ENCODE measurements around the gene FHL3.

The FHL3 gene

DNA sequence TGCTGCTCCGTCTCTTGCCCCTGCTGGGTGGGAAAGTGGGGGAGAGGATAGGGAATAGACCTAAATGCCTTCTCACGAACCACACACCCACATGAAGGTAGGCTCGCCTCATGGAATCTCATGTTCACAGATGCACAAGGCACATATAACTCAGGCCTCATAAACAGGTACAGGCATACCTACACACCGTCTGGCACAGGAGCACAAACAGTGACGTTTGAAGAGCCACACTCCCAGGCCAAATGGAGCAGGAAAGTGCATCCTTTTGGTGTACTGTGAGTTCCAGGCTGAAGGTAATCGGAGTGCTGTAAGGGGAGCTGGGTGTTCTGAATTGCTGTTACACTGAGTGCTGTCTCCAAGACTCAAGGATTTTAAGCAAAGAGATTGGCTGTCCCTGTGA lies 20.4 kb upstream of the FHL3 start:
- no peak overlapping the region for H3K27ac ChIP-seq (ENCODE audit: low read length)
- H3K27me3 ChIP-seq (ENCODE audit: control insufficient read depth, insufficient read depth, low read length): no peaks in the 10 kb centered on the region
- H3K9me3 ChIP-seq (ENCODE audit: control insufficient read depth, insufficient read depth, low read length): no peaks in the 10 kb centered on the region
- no CpG with 5 or more reads among the region's 6 CpGs for WGBS (ENCODE audit: insufficient coverage, insufficient read length)
- H3K36me3 ChIP-seq (ENCODE audit: control insufficient read depth, insufficient read depth, low read length): peaks cover 12% of the 10 kb centered on the region; the same call in 1 of the 2 replicates
- no peak overlapping the region for H3K4me3 ChIP-seq (ENCODE audit: low read length)
- H3K4me1 ChIP-seq (ENCODE audit: control insufficient read depth, insufficient read depth, low read length): peaks cover 15% of the 10 kb centered on the region
- no peak for DNase-seq (ENCODE audit: low read depth, low spot score)

DNA sequence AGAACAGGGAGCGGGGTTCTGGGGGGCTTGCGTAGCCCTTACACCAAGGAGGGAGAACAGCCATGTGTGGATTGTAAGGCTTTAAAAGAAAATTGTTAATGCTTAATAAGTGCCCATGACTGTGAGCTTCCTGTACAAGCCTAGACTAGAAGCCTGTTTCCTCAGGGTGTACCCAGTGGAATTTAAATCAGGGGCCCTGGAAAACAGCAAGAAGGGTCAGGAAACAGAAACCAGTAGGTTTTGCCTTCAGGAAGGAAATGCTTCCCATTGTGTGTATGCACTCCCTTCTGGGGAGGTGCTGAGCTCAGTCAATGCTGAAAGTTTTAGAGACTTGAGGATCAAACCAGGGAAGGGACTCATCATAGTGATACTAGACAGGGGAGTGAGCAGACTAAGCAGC lies 19.9 kb upstream of the FHL3 start:
- H3K27me3 ChIP-seq (ENCODE audit: control insufficient read depth, insufficient read depth, low read length): no peaks in the 10 kb centered on the region
- peaks cover 13% of the 10 kb centered on the region for H3K4me1 ChIP-seq (ENCODE audit: control insufficient read depth, insufficient read depth, low read length)
- peaks cover 12% of the 10 kb centered on the region; the same call in 1 of the 2 replicates for H3K36me3 ChIP-seq (ENCODE audit: control insufficient read depth, insufficient read depth, low read length)
- no peak overlapping the region for H3K4me3 ChIP-seq (ENCODE audit: low read length)
- WGBS (ENCODE audit: insufficient coverage, insufficient read length): no CpG with 5 or more reads among the region's 2 CpGs
- DNase-seq (ENCODE audit: low read depth, low spot score): no peak
- H3K27ac ChIP-seq (ENCODE audit: low read length): no peak overlapping the region
- H3K9me3 ChIP-seq (ENCODE audit: control insufficient read depth, insufficient read depth, low read length): no peaks in the 10 kb centered on the region

DNA sequence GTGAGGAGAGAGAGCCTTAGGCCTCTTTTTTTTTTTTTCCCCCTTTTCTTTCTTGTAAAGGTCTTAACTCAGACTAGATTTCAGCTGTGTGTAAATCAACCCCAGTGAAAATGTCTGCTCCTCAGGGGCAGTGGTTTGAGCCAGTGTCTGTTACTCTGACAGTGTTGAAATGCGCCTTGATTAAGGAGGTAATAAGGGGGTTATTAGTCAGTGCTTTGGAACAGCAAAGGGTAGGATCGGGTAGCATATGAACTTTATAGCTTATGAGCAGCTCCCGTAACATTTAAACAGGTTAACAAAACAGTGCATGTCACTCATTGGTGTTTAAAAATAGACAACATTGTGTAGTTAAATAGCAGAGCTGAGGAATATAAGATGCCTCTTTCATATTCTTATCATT lies 17.5 kb upstream of the FHL3 start:
- H3K27me3 ChIP-seq (ENCODE audit: control insufficient read depth, insufficient read depth, low read length): no peaks in the 10 kb centered on the region
- H3K4me1 ChIP-seq (ENCODE audit: control insufficient read depth, insufficient read depth, low read length): peaks cover 2% of the 10 kb centered on the region; the same call in 1 of the 2 replicates
- no peak for DNase-seq (ENCODE audit: low read depth, low spot score)
- WGBS (ENCODE audit: insufficient coverage, insufficient read length): no CpG with 5 or more reads among the region's 3 CpGs
- no peak overlapping the region for H3K4me3 ChIP-seq (ENCODE audit: low read length)
- no peaks in the 10 kb centered on the region for H3K9me3 ChIP-seq (ENCODE audit: control insufficient read depth, insufficient read depth, low read length)
- H3K36me3 ChIP-seq (ENCODE audit: control insufficient read depth, insufficient read depth, low read length): peaks cover 21% of the 10 kb centered on the region; the same call in 1 of the 2 replicates
- no peak overlapping the region for H3K27ac ChIP-seq (ENCODE audit: low read length)

DNA sequence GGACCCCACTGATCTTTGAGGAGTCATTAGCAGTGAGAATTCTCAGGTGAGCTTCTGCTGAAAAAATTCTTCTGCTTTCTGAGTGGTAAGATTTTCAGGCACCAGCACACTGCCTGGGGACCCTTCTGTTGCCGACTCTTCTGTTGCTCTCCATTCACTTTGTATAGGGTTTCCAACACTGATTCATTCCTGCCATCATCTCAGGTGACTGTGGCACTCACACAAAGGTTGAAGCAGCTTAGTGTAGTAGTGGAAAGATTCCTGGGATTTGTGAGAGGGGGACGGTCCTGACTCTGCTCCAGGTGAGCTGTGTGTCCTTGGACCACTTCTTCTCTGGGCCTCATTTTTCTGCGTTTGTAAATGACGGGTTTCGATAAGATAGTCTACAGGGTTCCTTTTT lies 16.7 kb upstream of the FHL3 start:
- no peak overlapping the region for H3K27ac ChIP-seq (ENCODE audit: low read length)
- no peak for DNase-seq (ENCODE audit: low read depth, low spot score)
- no CpG with 5 or more reads among the region's 5 CpGs for WGBS (ENCODE audit: insufficient coverage, insufficient read length)
- H3K36me3 ChIP-seq (ENCODE audit: control insufficient read depth, insufficient read depth, low read length): peaks cover 21% of the 10 kb centered on the region; the same call in 1 of the 2 replicates
- H3K4me1 ChIP-seq (ENCODE audit: control insufficient read depth, insufficient read depth, low read length): peaks cover under 1% of the 10 kb centered on the region; the same call in 1 of the 2 replicates
- H3K4me3 ChIP-seq (ENCODE audit: low read length): no peak overlapping the region
- H3K27me3 ChIP-seq (ENCODE audit: control insufficient read depth, insufficient read depth, low read length): no peaks in the 10 kb centered on the region
- H3K9me3 ChIP-seq (ENCODE audit: control insufficient read depth, insufficient read depth, low read length): no peaks in the 10 kb centered on the region

DNA sequence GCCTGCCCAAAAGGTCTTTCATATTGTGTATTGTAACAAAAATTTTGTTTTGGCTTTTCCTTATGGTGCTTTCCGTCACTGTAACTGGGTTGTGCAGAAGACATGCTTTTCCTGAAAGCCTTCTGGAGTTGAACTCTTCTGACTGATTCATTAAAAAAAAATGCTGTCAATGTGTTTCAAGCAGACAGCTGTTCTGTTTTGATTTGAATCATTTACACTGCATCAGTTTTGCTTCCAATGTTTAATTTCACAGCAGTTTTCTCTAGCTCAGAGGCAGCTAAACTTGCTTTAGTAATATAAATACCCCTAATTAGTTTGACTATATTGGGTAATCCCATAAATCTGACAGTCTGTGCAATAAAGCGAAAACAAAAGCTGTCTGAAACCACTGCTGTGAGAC lies 15.1 kb upstream of the FHL3 start:
- Histone ChIP-seq H3K4me1 (ENCODE audit: control insufficient read depth, insufficient read depth, low read length) (no peaks in the 10 kb centered on the region), H3K9me3 (ENCODE audit: control insufficient read depth, insufficient read depth, low read length) (no peaks in the 10 kb centered on the region), H3K27ac (ENCODE audit: low read length) (no peak overlapping the region), H3K4me3 (ENCODE audit: low read length) (no peak overlapping the region), H3K36me3 (ENCODE audit: control insufficient read depth, insufficient read depth, low read length) (peaks cover 27% of the 10 kb centered on the region; the same call in 1 of the 2 replicates), H3K27me3 (ENCODE audit: control insufficient read depth, insufficient read depth, low read length) (no peaks in the 10 kb centered on the region)
- WGBS (ENCODE audit: insufficient coverage, insufficient read length): no CpG with 5 or more reads among the region's 2 CpGs
- no peak for DNase-seq (ENCODE audit: low read depth, low spot score)

DNA sequence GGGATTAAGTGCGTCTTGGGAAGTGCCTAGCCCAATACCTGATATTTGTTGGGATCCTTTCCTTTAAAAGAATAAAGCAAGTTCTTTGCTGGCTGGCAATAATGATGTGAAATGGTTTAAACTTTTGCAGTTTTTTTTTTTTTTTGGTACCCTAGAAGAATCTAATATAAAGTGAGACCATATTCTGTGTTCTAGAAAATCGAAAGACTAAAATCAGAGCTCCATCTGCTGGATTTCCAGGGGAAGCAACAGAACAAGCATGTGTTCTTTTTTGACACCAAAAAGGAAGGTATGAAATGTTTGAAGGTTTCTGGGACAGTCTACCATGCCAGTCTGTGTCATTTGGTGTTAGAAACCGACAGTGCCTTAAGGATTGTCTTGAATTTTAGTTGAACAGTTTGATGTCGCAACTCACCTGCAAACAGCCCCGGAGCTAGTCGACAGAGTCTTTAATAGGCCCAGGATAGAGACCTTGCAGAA lies 13.6 kb upstream of the FHL3 start:
- no peaks in the 10 kb centered on the region for H3K4me1 ChIP-seq (ENCODE audit: control insufficient read depth, insufficient read depth, low read length)
- DNase-seq (ENCODE audit: low read depth, low spot score): no peak
- no peak overlapping the region for H3K4me3 ChIP-seq (ENCODE audit: low read length)
- peaks cover 30% of the 10 kb centered on the region; the same call in 1 of the 2 replicates for H3K36me3 ChIP-seq (ENCODE audit: control insufficient read depth, insufficient read depth, low read length)
- H3K27me3 ChIP-seq (ENCODE audit: control insufficient read depth, insufficient read depth, low read length): no peaks in the 10 kb centered on the region
- no peaks in the 10 kb centered on the region for H3K9me3 ChIP-seq (ENCODE audit: control insufficient read depth, insufficient read depth, low read length)
- WGBS (ENCODE audit: insufficient coverage, insufficient read length): no CpG with 5 or more reads among the region's 6 CpGs
- no peak overlapping the region for H3K27ac ChIP-seq (ENCODE audit: low read length)

DNA sequence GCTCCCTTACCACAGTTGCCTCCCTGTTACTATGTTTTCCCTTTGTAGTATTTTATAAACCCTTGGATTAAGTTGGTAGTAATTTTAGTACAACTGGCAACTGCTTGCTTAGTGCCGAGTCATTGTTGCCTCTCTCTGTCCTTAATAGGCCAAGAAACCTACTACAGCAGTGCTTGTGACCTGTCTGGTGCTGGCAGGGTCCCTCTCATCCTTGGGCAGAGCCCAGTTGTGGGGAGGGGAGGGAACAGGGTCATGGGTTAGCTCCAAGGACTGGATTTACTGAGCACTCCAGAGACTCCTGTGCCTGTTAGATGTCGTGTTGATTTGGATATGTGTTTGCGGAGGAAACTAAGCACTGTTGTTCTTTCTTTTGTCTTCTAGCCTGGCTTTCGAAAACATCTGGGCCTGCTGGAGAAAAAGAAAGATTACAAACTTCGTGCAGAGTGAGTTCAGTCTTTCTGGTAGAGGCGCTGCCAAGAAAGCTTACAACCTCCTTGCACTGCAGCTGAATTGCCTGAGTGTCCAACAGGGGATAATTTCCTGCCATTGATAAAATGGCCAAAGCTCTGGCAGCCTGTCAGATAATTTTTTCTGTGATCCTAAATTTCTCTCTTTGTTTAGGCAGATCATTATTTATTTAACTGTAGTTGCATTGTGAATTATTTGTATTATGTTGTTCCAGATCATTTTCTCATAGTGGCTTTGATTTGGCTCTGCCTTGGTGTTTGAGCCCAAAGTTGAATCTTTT lies 10.8 kb upstream of the FHL3 start:
- no peak overlapping the region for H3K27ac ChIP-seq (ENCODE audit: low read length)
- no peak overlapping the region for H3K4me3 ChIP-seq (ENCODE audit: low read length)
- no peaks in the 10 kb centered on the region for H3K9me3 ChIP-seq (ENCODE audit: control insufficient read depth, insufficient read depth, low read length)
- peaks cover 27% of the 10 kb centered on the region; the same call in 1 of the 2 replicates for H3K36me3 ChIP-seq (ENCODE audit: control insufficient read depth, insufficient read depth, low read length)
- no peaks in the 10 kb centered on the region for H3K4me1 ChIP-seq (ENCODE audit: control insufficient read depth, insufficient read depth, low read length)
- no CpG with 5 or more reads among the region's 6 CpGs for WGBS (ENCODE audit: insufficient coverage, insufficient read length)
- no peaks in the 10 kb centered on the region for H3K27me3 ChIP-seq (ENCODE audit: control insufficient read depth, insufficient read depth, low read length)
- no peak for DNase-seq (ENCODE audit: low read depth, low spot score)

DNA sequence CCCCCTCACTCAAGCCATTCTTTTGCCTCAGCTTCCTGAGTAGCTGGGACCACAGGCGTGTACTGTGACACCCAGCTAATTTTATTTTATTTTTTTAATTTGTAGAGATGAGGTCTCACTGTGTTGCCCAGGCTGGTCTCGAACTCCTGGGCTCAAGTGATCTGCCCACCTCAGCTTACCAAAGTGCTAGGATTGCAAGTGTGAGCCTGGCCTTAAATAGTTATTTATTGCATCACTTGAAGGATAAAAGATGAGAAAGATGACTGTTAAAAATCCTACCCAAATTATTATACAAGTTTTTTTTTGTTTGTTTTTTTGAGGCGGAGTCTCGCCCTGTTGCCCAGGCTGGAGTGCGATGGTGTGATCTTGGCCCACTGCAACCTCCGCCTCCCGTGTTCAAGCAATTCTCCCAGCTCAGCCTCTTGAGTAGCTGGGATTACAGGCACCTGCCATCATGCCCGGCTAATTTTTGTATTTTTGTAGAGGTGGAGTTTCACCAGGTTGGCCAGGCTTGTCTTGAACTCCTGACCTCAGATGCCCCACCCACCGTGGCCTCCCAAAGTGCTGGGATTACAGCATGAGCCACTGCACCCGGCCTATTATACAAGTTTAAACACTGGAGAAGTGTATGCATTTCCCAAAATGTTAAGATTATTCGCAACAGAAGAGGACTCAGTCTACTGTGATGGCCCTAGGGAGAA lies 9.6 kb upstream of the FHL3 start:
- no peaks in the 10 kb centered on the region for H3K4me1 ChIP-seq (ENCODE audit: control insufficient read depth, insufficient read depth, low read length)
- H3K36me3 ChIP-seq (ENCODE audit: control insufficient read depth, insufficient read depth, low read length): peaks cover 24% of the 10 kb centered on the region; the same call in 1 of the 2 replicates
- WGBS (ENCODE audit: insufficient coverage, insufficient read length): no CpG with 5 or more reads among the region's 11 CpGs
- DNase-seq (ENCODE audit: low read depth, low spot score): no peak
- no peaks in the 10 kb centered on the region for H3K27me3 ChIP-seq (ENCODE audit: control insufficient read depth, insufficient read depth, low read length)
- H3K27ac ChIP-seq (ENCODE audit: low read length): no peak overlapping the region
- H3K4me3 ChIP-seq (ENCODE audit: low read length): no peak overlapping the region
- H3K9me3 ChIP-seq (ENCODE audit: control insufficient read depth, insufficient read depth, low read length): no peaks in the 10 kb centered on the region

DNA sequence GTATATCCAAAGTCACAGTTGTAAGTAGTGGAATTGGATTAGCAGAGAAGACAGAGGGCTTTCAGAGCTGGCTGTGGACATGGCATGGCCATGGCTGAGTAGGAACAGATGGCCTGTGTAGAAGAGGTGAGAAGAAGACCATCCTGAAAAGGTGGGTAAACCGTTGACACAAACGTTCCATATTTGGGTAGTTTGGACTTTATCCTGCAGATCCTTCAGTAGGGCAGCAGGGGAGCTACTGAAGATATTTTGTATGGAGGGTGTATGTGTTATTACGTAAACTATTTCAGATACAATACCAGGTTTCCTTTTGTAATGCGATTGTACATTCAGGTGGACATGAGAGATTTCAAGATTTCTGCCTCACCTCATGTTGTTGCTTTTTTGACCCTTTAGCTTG lies 8.9 kb upstream of the FHL3 start:
- peaks cover 22% of the 10 kb centered on the region; the same call in 1 of the 2 replicates for H3K36me3 ChIP-seq (ENCODE audit: control insufficient read depth, insufficient read depth, low read length)
- no CpG with 5 or more reads among the region's 4 CpGs for WGBS (ENCODE audit: insufficient coverage, insufficient read length)
- H3K27me3 ChIP-seq (ENCODE audit: control insufficient read depth, insufficient read depth, low read length): no peaks in the 10 kb centered on the region
- no peak for DNase-seq (ENCODE audit: low read depth, low spot score)
- H3K9me3 ChIP-seq (ENCODE audit: control insufficient read depth, insufficient read depth, low read length): no peaks in the 10 kb centered on the region
- H3K4me3 ChIP-seq (ENCODE audit: low read length): no peak overlapping the region
- H3K4me1 ChIP-seq (ENCODE audit: control insufficient read depth, insufficient read depth, low read length): no peaks in the 10 kb centered on the region
- H3K27ac ChIP-seq (ENCODE audit: low read length): no peak overlapping the region

DNA sequence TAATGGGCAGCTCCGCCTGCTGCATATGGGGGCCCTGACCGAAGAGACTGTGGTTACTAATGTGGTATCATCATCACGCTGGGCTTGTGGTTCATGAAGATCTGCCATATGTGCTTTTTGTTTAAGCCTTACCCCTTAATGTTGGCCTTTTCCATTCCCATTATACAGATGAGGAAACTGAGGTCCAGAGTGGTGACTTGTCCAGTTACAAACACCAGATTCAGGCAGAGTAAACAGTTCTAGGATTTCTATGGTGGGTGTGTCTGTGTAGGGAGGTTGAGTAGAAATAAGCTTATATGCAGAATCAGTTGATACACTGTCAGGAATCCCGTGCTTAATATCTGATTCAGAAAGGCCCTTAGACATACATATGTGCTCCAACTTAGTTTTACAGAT lies 7.9 kb upstream of the FHL3 start:
- no peak for DNase-seq (ENCODE audit: low read depth, low spot score)
- H3K4me1 ChIP-seq (ENCODE audit: control insufficient read depth, insufficient read depth, low read length): no peaks in the 10 kb centered on the region
- no peaks in the 10 kb centered on the region for H3K27me3 ChIP-seq (ENCODE audit: control insufficient read depth, insufficient read depth, low read length)
- no CpG with 5 or more reads among the region's 4 CpGs for WGBS (ENCODE audit: insufficient coverage, insufficient read length)
- H3K4me3 ChIP-seq (ENCODE audit: low read length): peak overlapping the region; percentile 81; the same call in 1 of the 2 replicates
- H3K36me3 ChIP-seq (ENCODE audit: control insufficient read depth, insufficient read depth, low read length): peaks cover 19% of the 10 kb centered on the region; the same call in 1 of the 2 replicates
- no peaks in the 10 kb centered on the region for H3K9me3 ChIP-seq (ENCODE audit: control insufficient read depth, insufficient read depth, low read length)
- no peak overlapping the region for H3K27ac ChIP-seq (ENCODE audit: low read length)

All from iPS DF 6.9 (cell line).